Muscle of leg (tissue), 11 donors: Measurements from ENCODE around the gene SFRP5. TPM values are rescaled to one million over a fixed set of nuclear protein-coding genes. Genes with fewer than 3 reads are reported as not detected.

Experiments
- DNase-seq: peaks from one replicate; pipeline ENCODE4 v3.0.0; 2013
- H3K27ac ChIP-seq: one replicate; pipeline ENCODE4 v1.5.1; 2013; ENCODE audit warnings: mild to moderate bottlenecking, low read length, control low read depth
- H3K27me3 ChIP-seq: one replicate; pipeline ENCODE4 v1.6.1; 2013; ENCODE audit warnings: low read length; ENCODE audit not compliant: control insufficient read depth, insufficient read depth
- H3K36me3 ChIP-seq: one replicate; pipeline ENCODE4 v1.6.1; 2013; ENCODE audit warnings: low read length; ENCODE audit not compliant: control insufficient read depth, insufficient read depth
- H3K4me1 ChIP-seq: one replicate; pipeline ENCODE4 v1.6.1; 2013; ENCODE audit warnings: low read length; ENCODE audit not compliant: control insufficient read depth, insufficient read depth
- H3K4me3 ChIP-seq: one replicate; pipeline ENCODE4 v1.5.1; 2013; ENCODE audit warnings: low read length, control low read depth
- H3K9me3 ChIP-seq: replicated peaks from 2 replicates; pipeline ENCODE4 v1.6.1; 2013; ENCODE audit warnings: low read depth, low read length; ENCODE audit not compliant: control insufficient read depth
- WGBS: methylation state at CpG from one replicate; pipeline ENCODE4 v1.1.5; 2013; ENCODE audit warnings: missing lambda C conversion rate; ENCODE audit not compliant: insufficient coverage; 5-methylcytosine and 5-hydroxymethylcytosine counted together
- polyA plus RNA-seq, 8 donors: library from polyadenylated mRNA; unstranded; fragments of 120-200 nt; gene quantifications; one replicate each; pipeline versions ENCODE4 v1.2.1 to v1.2.3, GENCODE V29; 2013; ENCODE audit warnings: inconsistent platforms in 1 of 8, low replicate concordance in 1 of 8; ENCODE audit not compliant: insufficient read length in 8 of 8, insufficient read depth in 1 of 8
- total RNA-seq: library from RNA; stranded (reverse); fragments of 120-200 nt; gene quantifications from one replicate; pipeline ENCODE4 v1.2.4, GENCODE V29; 2013

Gene SFRP5
- total and polyA plus RNA-seq, 9 donors = 0.75 to 2.5 (median 1.5) TPM

- Histone ChIP-seq H3K36me3 (peaks cover 7% of the 10 kb centered on the region), H3K4me3 (no peak overlapping the region), H3K27ac (no peak overlapping the region), H3K27me3 (peaks cover 23% of the 10 kb centered on the region), H3K4me1 (peaks cover 35% of the 10 kb centered on the region), H3K9me3 (no peaks in the 10 kb centered on the region)
- WGBS = 96% methylated on average over 7 of the region's 13 CpGs
- DNase-seq = no peak
Observed at GRCh38 chr10:97766106-97766810, 5.5 kb downstream of the SFRP5 start.

GRCh38 chr10:97765201-97765600 lies 6.6 kb downstream of the SFRP5 start:
- peaks cover 18% of the 10 kb centered on the region for H3K36me3 ChIP-seq
- peak; percentile 57 for DNase-seq

GRCh38 chr10:97764519-97764931 lies 7.3 kb downstream of the SFRP5 start:
- peak; percentile 20 for DNase-seq
- no CpG with 5 or more reads among the region's 7 CpGs for WGBS
- Histone ChIP-seq H3K4me3 (no peak overlapping the region), H3K27ac (peak overlapping the region; percentile 42), H3K9me3 (no peaks in the 10 kb centered on the region), H3K27me3 (peaks cover 5% of the 10 kb centered on the region), H3K4me1 (peaks cover 32% of the 10 kb centered on the region), H3K36me3 (peaks cover 24% of the 10 kb centered on the region)

More at GRCh38 chr10:97765201-97765600, 6.6 kb downstream of the SFRP5 start:
- WGBS = 48% methylated on average over 15 of the region's 15 CpGs
- Histone ChIP-seq H3K27me3 (peaks cover 12% of the 10 kb centered on the region), H3K9me3 (no peaks in the 10 kb centered on the region), H3K4me1 (peaks cover 32% of the 10 kb centered on the region), H3K4me3 (no peak overlapping the region), H3K27ac (peak overlapping the region; percentile 42)

- Histone ChIP-seq H3K9me3 (no peaks in the 10 kb centered on the region), H3K27ac (no peak overlapping the region), H3K36me3 (peaks cover 30% of the 10 kb centered on the region), H3K27me3 (no peaks in the 10 kb centered on the region), H3K4me1 (peaks cover 32% of the 10 kb centered on the region), H3K4me3 (no peak overlapping the region)
- WGBS = 80% methylated on average over 1 of the region's 3 CpGs
- no peak for DNase-seq
Observed at GRCh38 chr10:97763947-97764346, 7.9 kb downstream of the SFRP5 start.

- Histone ChIP-seq H3K27ac (no peak overlapping the region), H3K4me3 (no peak overlapping the region), H3K9me3 (no peaks in the 10 kb centered on the region), H3K27me3 (no peaks in the 10 kb centered on the region), H3K4me1 (peaks cover 32% of the 10 kb centered on the region), H3K36me3 (peaks cover 31% of the 10 kb centered on the region)
- no peak for DNase-seq
- no CpG with 5 or more reads among the region's 2 CpGs for WGBS
Observed at GRCh38 chr10:97763411-97763810, 8.4 kb downstream of the SFRP5 start.

GRCh38 chr10:97762816-97763215 lies 9.0 kb downstream of the SFRP5 start:
- Histone ChIP-seq H3K27me3 (no peaks in the 10 kb centered on the region), H3K9me3 (no peaks in the 10 kb centered on the region), H3K4me3 (no peak overlapping the region), H3K4me1 (peaks cover 32% of the 10 kb centered on the region), H3K27ac (no peak overlapping the region), H3K36me3 (peaks cover 32% of the 10 kb centered on the region)
- DNase-seq = no peak
- 47% methylated on average over 4 of the region's 5 CpGs for WGBS

GRCh38 chr10:97762056-97762455 lies 9.7 kb downstream of the SFRP5 start:
- Histone ChIP-seq H3K27me3 (no peaks in the 10 kb centered on the region), H3K4me3 (no peak overlapping the region), H3K27ac (no peak overlapping the region), H3K36me3 (peaks cover 39% of the 10 kb centered on the region), H3K9me3 (no peaks in the 10 kb centered on the region), H3K4me1 (peaks cover 32% of the 10 kb centered on the region)
- WGBS = 82% methylated on average over 10 of the region's 10 CpGs
- DNase-seq = no peak

- peaks cover 46% of the 10 kb centered on the region for H3K36me3 ChIP-seq
- WGBS = 93% methylated on average over 5 of the region's 8 CpGs
Observed at GRCh38 chr10:97761331-97761865, 10.4 kb downstream of the SFRP5 start.

GRCh38 chr10:97760461-97761257 lies 11.1 kb downstream of the SFRP5 start:
- no peaks in the 10 kb centered on the region for H3K9me3 ChIP-seq
- peaks cover 53% of the 10 kb centered on the region for H3K36me3 ChIP-seq
- DNase-seq = no peak
- no peaks in the 10 kb centered on the region for H3K27me3 ChIP-seq
- WGBS = 80% methylated on average over 6 of the region's 11 CpGs
- H3K4me1 ChIP-seq = peaks cover 31% of the 10 kb centered on the region
- H3K27ac ChIP-seq = no peak overlapping the region
- H3K4me3 ChIP-seq = no peak overlapping the region

More at GRCh38 chr10:97761331-97761865, 10.4 kb downstream of the SFRP5 start:
- no peaks in the 10 kb centered on the region for H3K9me3 ChIP-seq
- H3K27me3 ChIP-seq = no peaks in the 10 kb centered on the region
- DNase-seq = no peak
- H3K4me1 ChIP-seq = peaks cover 32% of the 10 kb centered on the region
- H3K4me3 ChIP-seq = no peak overlapping the region
- H3K27ac ChIP-seq = no peak overlapping the region

GRCh38 chr10:97759946-97760345 lies 11.9 kb downstream of the SFRP5 start:
- Histone ChIP-seq H3K4me3 (no peak overlapping the region), H3K27me3 (no peaks in the 10 kb centered on the region), H3K4me1 (peaks cover 24% of the 10 kb centered on the region)

More at GRCh38 chr10:97759946-97760345, 11.9 kb downstream of the SFRP5 start:
- Histone ChIP-seq H3K36me3 (peaks cover 60% of the 10 kb centered on the region), H3K27ac (no peak overlapping the region), H3K9me3 (peaks cover 3% of the 10 kb centered on the region)
- WGBS = 83% methylated on average over 1 of the region's 5 CpGs
- no peak for DNase-seq
